GM19239 (cell line): ENCODE data around the gene EPS15.

Experiments
- DNase-seq: peaks from one replicate; pipeline ENCODE4 v3.0.0; 2011; ENCODE audit warnings: low spot score; ENCODE audit not compliant: insufficient read length
- FAIRE-seq: peaks from 2 replicates; lab custom pipeline; 2011; peaks lifted over from hg19 to GRCh38; lab: Jason Lieb, UNC

Gene EPS15

DNA sequence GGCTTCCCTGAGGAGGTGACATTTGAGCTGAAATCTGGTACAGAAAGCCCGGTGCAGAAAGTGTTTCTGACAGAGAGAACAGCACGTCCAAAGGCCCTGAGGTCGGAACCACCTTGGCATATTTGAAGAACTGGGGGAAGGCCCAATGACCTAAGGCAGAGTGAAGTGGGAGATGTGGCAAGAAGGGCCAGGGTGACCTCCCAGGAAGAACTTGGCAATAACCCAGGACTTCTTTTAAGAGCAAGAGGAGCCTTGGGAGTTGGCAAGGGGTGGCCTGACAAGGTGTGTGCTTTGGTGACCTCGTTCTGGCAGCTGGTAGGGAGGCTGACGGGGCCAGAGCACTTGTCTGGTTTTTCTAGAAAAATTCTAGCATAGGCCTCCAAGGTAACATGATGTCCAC, 212.1 kb downstream of the EPS15 start:
- no peak for DNase-seq

DNA sequence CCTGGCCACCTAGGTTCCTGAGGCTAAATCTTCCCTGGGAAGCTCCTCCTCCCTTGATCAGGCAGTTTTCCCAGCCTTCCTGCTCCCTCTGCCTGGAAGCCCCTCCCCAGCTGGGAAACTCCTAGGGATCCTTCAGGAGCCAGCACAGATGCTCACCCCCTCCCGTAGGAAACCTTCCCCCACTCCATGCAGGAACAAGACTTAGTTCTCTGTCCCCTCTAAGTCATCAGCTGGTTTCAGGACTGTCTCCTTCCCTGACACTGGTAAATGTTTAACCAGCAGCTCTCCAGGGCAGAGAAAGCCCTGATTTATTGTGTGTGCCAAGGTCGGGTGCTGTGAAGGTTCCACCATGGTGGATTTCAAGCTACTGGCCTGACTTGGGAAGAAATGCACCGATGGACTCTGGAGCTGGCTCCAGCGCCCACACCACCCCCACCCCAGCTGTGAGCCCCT, 213.7 kb downstream of the EPS15 start:
- DNase-seq: peak; percentile 46
- peak; percentile 85 for FAIRE-seq

More for the DNA sequence above, 212.1 kb downstream of the EPS15 start:
- FAIRE-seq: no peak

DNA sequence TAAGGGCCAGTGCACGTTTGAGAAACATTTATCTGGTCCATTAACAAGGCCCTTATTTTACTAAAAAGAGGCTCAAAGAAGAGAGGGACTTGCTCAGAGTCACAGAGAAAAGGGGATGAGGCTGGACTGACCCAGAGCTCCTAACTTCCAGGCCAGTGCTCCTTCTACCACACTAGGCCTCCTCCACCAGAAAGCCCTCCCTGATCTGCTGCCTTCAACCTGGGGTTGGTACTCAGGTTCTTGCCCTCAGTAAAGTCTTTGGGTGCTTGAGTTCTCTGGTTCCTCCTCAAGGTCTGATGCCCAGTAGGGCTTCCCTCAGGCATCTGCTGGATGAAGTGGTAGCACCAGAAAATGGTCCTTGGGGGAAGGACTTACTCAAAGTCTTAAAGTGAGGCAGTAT, 214.7 kb downstream of the EPS15 start:
- FAIRE-seq: no peak
- no peak for DNase-seq
